CD4-positive, CD25-positive, alpha-beta regulatory T cell (primary cell): ENCODE measurements around the gene SNAP29. TPM values are rescaled to one million over a fixed set of nuclear protein-coding genes. Genes with fewer than 3 reads are reported as not detected.
"Not testable (repeated sequence)": the region's sequence is repeated elsewhere in the genome, so short reads cannot be mapped to it uniquely, and the experiment has no call there.

ENCODE experiments used
- ATAC-seq, 2 donors: fragments of 150-1000 bp; cut with Tn5 transposase; one replicate each; pipeline ENCODE4 v1.10.0; 2021; ENCODE audit warnings: low read depth in 2 of 2, moderate number of reproducible peaks in 2 of 2, moderate library complexity in 1 of 2
- DNase-seq, 3 donors: peaks; one replicate each; pipeline versions ENCODE4 v3.0.0 to v3.0.0-alpha.2; 2012 to 2022; ENCODE audit warnings: mixed read lengths in 1 of 3
- H3K27ac ChIP-seq: one replicate; pipeline ENCODE4 v1.7.0; 2013; ENCODE audit warnings: mild to moderate bottlenecking, low read length; ENCODE audit not compliant: insufficient read depth, poor library complexity, severe bottlenecking
- H3K27me3 ChIP-seq: one replicate; pipeline ENCODE4 v1.7.0; 2013; ENCODE audit warnings: low read length; ENCODE audit not compliant: control insufficient read depth, insufficient read depth
- H3K36me3 ChIP-seq: one replicate; pipeline ENCODE4 v1.7.0; 2013; ENCODE audit warnings: mild to moderate bottlenecking, low read length, moderate library complexity; ENCODE audit not compliant: control insufficient read depth, insufficient read depth
- H3K4me1 ChIP-seq: 2 replicates; pipeline ENCODE4 v1.7.0; 2013; ENCODE audit warnings: mild to moderate bottlenecking, low read length; ENCODE audit not compliant: insufficient read depth, control insufficient read depth, poor library complexity, severe bottlenecking
- H3K4me3 ChIP-seq: one replicate; pipeline ENCODE4 v1.7.0; 2013; ENCODE audit warnings: low read depth, mild to moderate bottlenecking, low read length, moderate library complexity
- H3K9me3 ChIP-seq, 2 experiments: 1 replicate in 1 of 2; 2 replicates in 1 of 2; pipeline ENCODE4 v1.7.0; 2013; ENCODE audit warnings: low read length in 2 of 2, mild to moderate bottlenecking in 1 of 2, moderate library complexity in 1 of 2; ENCODE audit not compliant: control insufficient read depth in 2 of 2
- H3K27ac Mint-ChIP-seq, 3 donors: one replicate each; pipeline ENCODE4 v1.8.0; 2020 to 2022; ENCODE audit warnings: mild to moderate bottlenecking in 3 of 3, mixed read lengths in 3 of 3, moderate library complexity in 2 of 3
- H3K27me3 Mint-ChIP-seq: one replicate; pipeline ENCODE4 v1.8.0; 2022; ENCODE audit warnings: mild to moderate bottlenecking, mixed read lengths
- H3K36me3 Mint-ChIP-seq: one replicate; pipeline ENCODE4 v1.8.0; 2020; ENCODE audit warnings: mixed read lengths
- H3K4me1 Mint-ChIP-seq, 4 donors: one replicate each; pipeline ENCODE4 v1.8.0; 2020 to 2022; ENCODE audit warnings: mixed read lengths in 4 of 4, mild to moderate bottlenecking in 1 of 4
- H3K4me3 Mint-ChIP-seq, 4 donors: one replicate each; pipeline ENCODE4 v1.8.0; 2020 to 2022; ENCODE audit warnings: mild to moderate bottlenecking in 4 of 4, mixed read lengths in 4 of 4, moderate library complexity in 3 of 4
- H3K9me3 Mint-ChIP-seq, 7 donors: one replicate each; pipeline ENCODE4 v1.8.0; 2020 to 2022; ENCODE audit warnings: mixed read lengths in 7 of 7, mild to moderate bottlenecking in 3 of 7, moderate library complexity in 2 of 7
- polyA plus RNA-seq, 4 donors: library from polyadenylated mRNA; unstranded; fragments of 300-500 nt; fragmentation: Illumina TruSeq; gene quantifications; one replicate each; pipeline ENCODE4 v1.2.3, GENCODE V29; 2021
- total RNA-seq: library from RNA; stranded (reverse); gene quantifications from one replicate; pipeline ENCODE4 v1.2.3, GENCODE V29; 2022

Gene SNAP29
- total and polyA plus RNA-seq, 5 donors from 2014 or later: 20.1 to 34.0 (median 23.1) TPM

DNA sequence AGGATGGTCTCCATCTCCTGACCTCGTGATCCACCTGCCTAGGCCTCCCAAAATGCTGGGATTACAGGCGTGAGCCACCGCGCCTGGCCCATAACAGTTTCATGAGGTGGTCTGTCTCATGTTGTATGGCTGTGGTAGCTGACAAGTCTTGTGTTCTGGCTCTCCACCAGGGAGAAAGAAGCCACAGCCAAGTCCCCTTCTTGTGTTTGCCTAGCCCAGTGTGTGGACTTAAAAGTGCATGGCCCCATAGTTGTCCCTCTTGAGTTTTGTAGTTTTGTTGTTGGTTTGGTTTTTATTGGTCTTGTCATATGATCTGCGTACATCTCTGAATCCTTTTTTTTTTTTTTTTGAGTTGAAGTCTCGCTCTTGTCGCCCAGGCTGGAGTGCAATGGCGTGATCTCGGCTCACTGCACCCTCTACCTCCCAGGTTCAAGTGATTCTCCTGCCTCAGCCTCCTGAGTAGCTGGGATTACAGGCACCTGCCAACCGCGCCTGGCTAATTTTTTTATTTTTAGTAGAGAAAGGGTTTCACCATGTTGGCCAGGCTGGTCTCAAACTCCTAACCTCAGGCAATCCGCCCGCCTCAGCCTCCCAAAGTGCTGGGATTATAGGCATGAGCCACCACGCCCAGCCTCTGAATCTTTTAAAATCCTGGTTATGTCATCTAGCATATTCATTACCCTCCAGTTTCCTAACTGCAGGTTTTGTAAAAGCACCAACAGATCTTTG lies 80.8 kb downstream of the SNAP29 start:
- not testable (repeated sequence) for H3K4me3 ChIP-seq, H3K27me3 ChIP-seq, H3K27ac ChIP-seq, H3K9me3 Mint-ChIP-seq, H3K9me3 ChIP-seq, H3K27me3 Mint-ChIP-seq, ATAC-seq, DNase-seq
- Mint-ChIP-seq H3K27ac (peak overlapping the region; percentile 5 to 83 (median 59)), H3K36me3 (peaks cover 44% of the 10 kb centered on the region), H3K4me3 (peak overlapping the region; percentile 43 to 66 (median 56)), H3K4me1 (peaks cover 47 to 89% (median 66%) of the 10 kb centered on the region in 4 donors)
- Histone ChIP-seq H3K4me1 (peaks cover 63% of the 10 kb centered on the region), H3K36me3 (peaks cover 27% of the 10 kb centered on the region)

DNA sequence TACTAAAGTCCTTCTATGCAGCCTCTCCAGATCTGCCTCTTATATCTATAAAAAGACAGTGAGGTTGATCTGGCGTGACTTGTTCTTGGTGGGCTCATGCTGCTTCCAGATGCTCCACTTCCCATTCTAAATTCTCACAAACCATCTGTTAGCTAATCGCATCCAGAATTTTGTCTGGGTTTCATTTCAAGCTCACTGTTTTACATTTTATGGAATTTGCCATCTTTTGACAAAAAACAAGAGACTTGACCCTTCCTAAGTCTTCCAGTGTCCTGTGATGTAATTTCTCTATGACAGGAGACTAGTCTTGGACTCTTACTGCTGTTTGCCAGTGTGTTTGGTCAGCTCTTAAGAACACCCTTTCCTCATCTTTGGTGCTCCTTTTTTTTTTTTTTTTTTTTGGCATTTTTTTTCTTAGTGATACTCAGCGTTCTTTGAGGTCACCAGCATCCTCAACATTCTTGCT lies 81.4 kb downstream of the SNAP29 start:
- H3K9me3 ChIP-seq: no peaks in the 10 kb centered on the region
- peaks cover 50 to 91% (median 67%) of the 10 kb centered on the region in 4 donors for H3K4me1 Mint-ChIP-seq
- no peaks in the 10 kb centered on the region for H3K27me3 ChIP-seq
- DNase-seq (no peak), ATAC-seq (no peak)
- H3K36me3 Mint-ChIP-seq: peaks cover 40% of the 10 kb centered on the region
- H3K4me1 ChIP-seq: peaks cover 66% of the 10 kb centered on the region
- H3K27ac ChIP-seq: no peak overlapping the region
- no peaks in the 10 kb centered on the region for H3K9me3 Mint-ChIP-seq
- peak overlapping the region in 2 of 3 donors; percentile 4 to 75 for H3K27ac Mint-ChIP-seq
- H3K4me3 ChIP-seq: no peak overlapping the region
- H3K36me3 ChIP-seq: peaks cover 24% of the 10 kb centered on the region
- peak overlapping the region; percentile 23 to 67 (median 57) for H3K4me3 Mint-ChIP-seq
- no peaks in the 10 kb centered on the region for H3K27me3 Mint-ChIP-seq

Other genes starting within 250 kb of the SNAP29 start
- gene SERPIND1, start 84.9 kb upstream of the SNAP29 start, total RNA-seq: not detected
- under 1 TPM in 2 of 4 donors, not detected in 2; 0.10 to 0.29 TPM for gene SERPIND1, start 84.9 kb upstream of the SNAP29 start, polyA plus RNA-seq
- 182 TPM for gene PI4KA, start 196 bp upstream of the SNAP29 start, total RNA-seq
- 10 to 100 TPM; 38.9 to 47.0 (median 41.9) TPM for gene PI4KA, start 196 bp upstream of the SNAP29 start, polyA plus RNA-seq
- 49.5 TPM for gene CRKL, start 58.4 kb downstream of the SNAP29 start, total RNA-seq
- 10 to 100 TPM; 41.7 to 61.4 (median 57.0) TPM for gene CRKL, start 58.4 kb downstream of the SNAP29 start, polyA plus RNA-seq
- 0.49 TPM for gene AIFM3, start 108.2 kb downstream of the SNAP29 start, total RNA-seq
- not detected for gene AIFM3, start 108.2 kb downstream of the SNAP29 start, polyA plus RNA-seq
- 69.4 TPM for gene LZTR1, start 123.3 kb downstream of the SNAP29 start, total RNA-seq
- gene LZTR1, start 123.3 kb downstream of the SNAP29 start, polyA plus RNA-seq: 10 to 100 TPM in 3 of 4 donors, 1 to 10 TPM in 1; 9.6 to 12.1 (median 11.7) TPM
- 41.7 TPM for gene THAP7, start 143.1 kb downstream of the SNAP29 start, total RNA-seq
- gene THAP7, start 143.1 kb downstream of the SNAP29 start, polyA plus RNA-seq: 10 to 100 TPM; 38.5 to 58.0 (median 47.4) TPM
- 0.59 TPM for gene P2RX6, start 156.2 kb downstream of the SNAP29 start, total RNA-seq
- under 1 TPM in 1 of 4 donors, not detected in 3; 0.10 TPM for gene P2RX6, start 156.2 kb downstream of the SNAP29 start, polyA plus RNA-seq
- gene SLC7A4, start 173.6 kb downstream of the SNAP29 start, total RNA-seq: not detected
- under 1 TPM in 1 of 4 donors, not detected in 3; 0.09 TPM for gene SLC7A4, start 173.6 kb downstream of the SNAP29 start, polyA plus RNA-seq
- gene LRRC74B, start 186.9 kb downstream of the SNAP29 start, total RNA-seq: 0.10 TPM
- gene LRRC74B, start 186.9 kb downstream of the SNAP29 start, polyA plus RNA-seq: not detected